GM15510 (cell line): Measurements from ENCODE around the gene DCTD.

Source experiments
- POLR2A ChIP-seq: IDR thresholded peaks from 3 replicates; pipeline ENCODE4 v1.6.1; 2011; ENCODE audit warnings: borderline replicate concordance; ENCODE audit not compliant: insufficient read length; ENCODE audit errors: extremely low read depth

Gene DCTD

GRCh38 chr4:182884040-182884439 lies 33.1 kb downstream of the DCTD start:
- no peak for TF ChIP-seq POLR2A

GRCh38 chr4:182883351-182883750 lies 33.8 kb downstream of the DCTD start:
- no peak for TF ChIP-seq POLR2A

DNA sequence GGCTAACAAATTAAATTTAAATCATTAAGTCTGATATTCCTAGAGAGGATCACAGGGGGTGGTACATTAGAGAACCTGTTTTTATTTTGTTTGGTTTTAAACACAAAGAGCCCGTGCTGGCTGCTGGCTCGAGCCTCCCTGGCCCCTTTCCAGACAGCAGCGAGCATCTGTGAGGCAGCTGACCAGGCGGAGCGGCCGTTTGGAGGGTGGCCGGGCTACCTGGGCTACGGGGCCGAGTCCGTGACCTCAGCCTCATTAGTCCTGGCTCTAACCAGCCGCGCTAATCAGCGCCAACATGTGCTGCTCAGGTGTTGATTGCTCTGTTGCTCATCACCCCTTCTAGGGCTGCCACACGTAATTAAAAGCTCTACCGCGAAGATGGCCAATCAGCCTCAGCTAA lies 35.3 kb downstream of the DCTD start:
- TF ChIP-seq POLR2A, result no peak

GRCh38 chr4:182880387-182881356 lies 36.5 kb downstream of the DCTD start:
- TF ChIP-seq POLR2A, result no peak

- no peak for TF ChIP-seq POLR2A
Observed at GRCh38 chr4:182879913-182880312, 37.3 kb downstream of the DCTD start.

- no peak for TF ChIP-seq POLR2A
Observed at GRCh38 chr4:182878633-182879495, 38.3 kb downstream of the DCTD start.

GRCh38 chr4:182877326-182877883 lies 39.8 kb downstream of the DCTD start:
- TF ChIP-seq POLR2A, result no peak

DNA sequence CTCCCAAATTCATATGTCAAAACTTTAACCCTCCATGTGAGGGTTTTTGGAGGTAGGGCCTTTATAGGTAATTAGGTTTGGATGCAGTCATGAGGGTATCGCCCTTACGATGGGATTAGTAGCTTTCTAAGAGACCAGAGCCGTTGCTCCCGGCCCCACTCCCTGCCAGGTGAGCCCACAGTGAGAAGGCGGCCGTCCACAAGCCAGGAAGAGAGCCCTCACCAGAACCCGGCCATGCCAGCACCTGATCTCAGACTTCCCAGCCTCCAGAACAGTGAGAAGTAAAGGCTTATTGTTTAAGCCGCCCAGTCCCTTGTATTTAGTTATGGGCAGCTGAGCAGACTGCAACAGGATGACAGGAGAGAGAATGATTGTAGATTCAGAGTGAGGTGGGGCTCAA lies 40.8 kb downstream of the DCTD start:
- no peak for TF ChIP-seq POLR2A

DNA sequence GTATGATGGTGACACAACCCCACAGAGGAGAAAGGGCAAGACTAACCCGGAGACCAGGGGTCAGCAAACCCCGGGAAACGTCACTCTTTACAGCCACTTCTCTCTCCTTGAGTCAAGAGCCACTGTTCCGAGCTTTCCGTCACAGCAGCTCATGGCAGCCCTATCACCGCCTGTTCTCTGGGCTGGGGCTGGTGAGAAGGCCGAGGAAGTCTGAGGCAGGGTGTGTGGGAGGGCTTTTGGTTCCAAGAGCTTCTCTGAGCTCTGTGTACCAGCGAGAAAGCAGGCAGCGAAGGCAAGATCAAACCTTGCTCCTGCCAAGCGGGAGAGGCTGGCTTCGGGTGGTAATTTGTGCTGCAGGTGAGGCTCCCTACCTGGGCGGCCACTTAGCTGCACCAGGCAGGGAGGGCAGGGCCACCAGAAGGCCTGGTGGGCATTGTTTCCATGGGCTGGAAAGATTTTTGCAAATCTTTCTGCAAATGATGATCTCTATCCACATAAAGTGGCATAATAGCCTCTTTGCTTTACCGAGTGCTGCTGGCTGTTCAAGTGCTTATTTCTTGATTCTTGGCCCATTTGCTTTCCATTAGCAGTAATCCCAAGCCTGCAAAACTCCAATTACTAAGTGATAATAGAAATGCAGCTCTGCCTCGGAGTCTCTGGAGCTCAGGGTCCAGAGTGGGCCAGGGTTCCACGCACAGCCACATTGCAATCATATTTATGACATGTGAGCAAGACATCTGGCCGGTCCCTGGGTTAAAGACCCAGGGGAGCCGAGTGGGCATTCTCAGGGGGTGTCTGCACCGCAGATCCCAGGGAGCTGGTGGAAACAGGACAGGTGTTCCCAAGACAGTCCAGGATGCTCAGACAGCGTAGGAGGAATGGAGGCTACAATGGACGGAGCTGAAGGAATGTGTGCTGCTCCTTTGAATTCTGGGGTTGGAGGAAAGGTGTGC lies 41.5 kb downstream of the DCTD start:
- no peak for TF ChIP-seq POLR2A

DNA sequence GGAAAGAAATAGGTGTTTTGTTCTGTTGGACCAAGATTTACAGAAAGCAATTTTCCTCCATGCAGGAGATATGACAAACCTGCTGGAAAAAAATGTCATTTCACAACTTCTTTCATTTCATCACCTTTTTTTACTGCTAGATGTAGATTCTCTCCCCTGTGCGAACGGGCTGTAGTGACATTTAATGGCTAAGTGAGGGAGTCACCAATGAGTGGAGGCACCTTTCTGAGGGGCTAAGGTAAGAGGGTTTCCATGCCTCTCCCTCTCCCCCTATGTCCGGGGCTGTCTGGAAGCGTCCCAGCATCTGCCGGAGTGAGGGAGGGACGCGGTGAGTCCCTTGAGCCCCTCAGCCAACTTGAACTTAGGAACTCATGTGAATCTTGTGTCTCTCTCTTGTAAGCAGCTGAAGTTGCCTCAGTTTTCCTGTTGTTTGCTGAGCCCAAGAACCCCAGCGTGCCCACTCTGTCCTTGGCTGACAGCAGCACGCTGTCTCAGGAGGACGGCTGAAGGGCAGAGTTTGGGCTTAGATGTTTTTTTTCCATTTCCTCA lies 42.3 kb downstream of the DCTD start:
- no peak for TF ChIP-seq POLR2A

GRCh38 chr4:182874304-182874751 lies 42.9 kb downstream of the DCTD start:
- TF ChIP-seq POLR2A, result no peak

- no peak for TF ChIP-seq POLR2A
Observed at GRCh38 chr4:182873726-182874125, 43.5 kb downstream of the DCTD start.

DNA sequence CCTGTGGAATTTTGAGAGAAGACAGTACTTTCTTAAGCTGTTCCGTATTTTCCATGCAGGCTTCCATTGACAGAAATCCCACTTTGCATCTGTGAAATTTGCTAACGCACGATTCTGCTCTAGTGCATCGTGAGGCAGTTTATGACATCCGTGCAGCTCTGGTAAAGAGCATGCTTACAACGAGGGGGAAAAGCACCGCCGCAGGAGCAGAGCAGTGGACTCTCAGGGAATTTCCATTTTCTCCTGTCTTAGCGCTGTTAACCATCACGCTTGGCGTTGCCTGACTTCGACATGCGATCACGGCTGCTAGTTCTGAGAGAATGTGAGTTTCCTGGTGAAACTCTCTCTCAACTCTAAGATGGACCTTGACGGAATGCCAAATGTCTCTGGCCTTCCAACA lies 43.9 kb downstream of the DCTD start:
- no peak for TF ChIP-seq POLR2A

DNA sequence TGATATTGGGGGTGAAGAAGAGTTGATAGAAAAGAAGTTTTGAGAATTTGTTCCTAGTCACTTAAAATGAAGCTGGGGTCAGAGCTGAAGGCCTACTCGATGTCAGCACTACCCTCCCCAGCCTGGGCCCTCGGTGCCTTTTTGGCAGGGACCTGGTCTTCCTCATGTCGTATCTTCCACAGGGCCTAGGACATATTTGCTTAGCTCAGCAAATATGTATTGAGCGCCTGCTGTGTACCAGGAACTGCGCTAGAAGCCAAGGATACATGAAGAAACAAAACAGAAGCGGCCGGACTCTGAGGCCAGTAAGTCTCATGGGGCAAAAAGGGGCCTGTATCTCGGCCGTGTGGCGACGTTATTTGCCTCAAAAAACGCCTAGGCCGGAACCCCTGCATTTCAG lies 44.3 kb downstream of the DCTD start:
- no peak for TF ChIP-seq POLR2A
